Cardiac fibroblast (primary cell): ENCODE results near the gene ANAPC4.

Source experiments
- DNase-seq, 2 donors: peaks; one replicate each; pipeline versions ENCODE4 v3.0.0 to v3.0.0-alpha.2; 2010; ENCODE audit warnings: low read depth in 2 of 2
- H3K4me3 ChIP-seq, 2 donors: replicated peaks in 1 of 2; 1 replicate in 1 of 2; 2 replicates in 1 of 2; pipeline ENCODE4 v1.5.1; 2011; ENCODE audit warnings: low read depth in 2 of 2, low read length in 2 of 2, mild to moderate bottlenecking in 2 of 2, moderate library complexity in 1 of 2
- CTCF ChIP-seq: IDR thresholded peaks from one replicate; pipeline ENCODE4 v1.5.1; 2011; ENCODE audit warnings: low read depth, mild to moderate bottlenecking, low read length, inconsistent platforms

Gene ANAPC4

DNA sequence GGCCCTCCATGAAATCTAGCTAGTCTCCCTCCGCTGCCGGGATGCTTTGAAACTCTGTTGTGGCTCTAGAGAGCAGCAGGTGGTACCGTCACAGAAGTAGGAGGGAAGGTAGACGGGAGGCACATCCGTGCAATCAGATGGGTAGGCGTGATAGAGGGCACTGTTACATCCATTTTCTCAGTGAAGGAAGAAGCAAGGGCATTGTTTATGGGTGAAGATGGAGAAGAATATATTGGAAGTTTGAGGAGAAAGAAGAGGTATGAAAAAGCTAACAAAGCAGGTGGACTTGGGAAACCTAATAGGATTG, 1.3 kb downstream of the ANAPC4 start:
- TF ChIP-seq CTCF = no peak
- H3K4me3 ChIP-seq = peak overlapping the region; percentile 94 to 97
- no peak for DNase-seq

DNA sequence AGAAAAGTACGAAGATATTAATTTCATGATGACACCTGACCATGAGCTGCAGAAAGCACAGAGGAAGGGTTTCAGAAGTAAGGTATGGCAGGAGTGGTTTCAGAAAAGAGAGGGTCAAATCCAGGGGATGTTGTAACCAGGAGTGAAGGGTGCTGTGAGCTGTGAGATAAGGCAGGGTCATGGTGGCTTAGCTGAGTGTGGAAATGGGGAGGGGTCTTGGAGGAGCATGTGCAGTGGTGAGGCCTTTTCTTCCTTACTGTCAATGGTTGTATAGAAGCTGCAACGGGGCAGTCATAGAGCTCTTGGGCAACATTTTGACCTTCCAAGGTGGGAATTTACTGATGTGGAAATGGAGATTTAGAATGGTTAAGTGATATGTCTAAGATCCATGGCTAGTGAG, 2.5 kb downstream of the ANAPC4 start:
- no peak for TF ChIP-seq CTCF
- no peak for DNase-seq
- H3K4me3 ChIP-seq = no peak overlapping the region

DNA sequence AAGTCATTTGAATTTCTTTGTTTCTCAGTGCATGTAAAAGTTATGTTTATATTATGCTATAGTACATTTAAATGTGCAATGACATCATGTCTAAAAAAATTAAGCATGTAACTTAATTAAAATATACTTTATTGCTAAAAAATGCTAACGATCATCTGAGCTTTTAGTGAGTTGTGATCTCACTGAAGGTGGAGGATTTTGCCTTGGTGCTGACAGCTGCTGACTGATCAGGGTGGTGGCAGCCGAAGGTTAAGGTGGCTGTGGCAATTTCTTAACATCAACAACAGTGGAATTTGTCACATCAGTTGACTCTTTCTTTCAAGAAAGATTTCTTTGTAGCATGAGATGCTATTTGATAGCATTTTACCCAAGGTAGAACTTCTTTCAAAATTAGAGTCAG, 6.6 kb downstream of the ANAPC4 start:
- no peak for DNase-seq
- TF ChIP-seq CTCF = no peak
- H3K4me3 ChIP-seq = no peak overlapping the region

- no peak for TF ChIP-seq CTCF
These were observed 9.9 kb downstream of the ANAPC4 start for GRCh38 chr4:25386926-25387325.

DNA sequence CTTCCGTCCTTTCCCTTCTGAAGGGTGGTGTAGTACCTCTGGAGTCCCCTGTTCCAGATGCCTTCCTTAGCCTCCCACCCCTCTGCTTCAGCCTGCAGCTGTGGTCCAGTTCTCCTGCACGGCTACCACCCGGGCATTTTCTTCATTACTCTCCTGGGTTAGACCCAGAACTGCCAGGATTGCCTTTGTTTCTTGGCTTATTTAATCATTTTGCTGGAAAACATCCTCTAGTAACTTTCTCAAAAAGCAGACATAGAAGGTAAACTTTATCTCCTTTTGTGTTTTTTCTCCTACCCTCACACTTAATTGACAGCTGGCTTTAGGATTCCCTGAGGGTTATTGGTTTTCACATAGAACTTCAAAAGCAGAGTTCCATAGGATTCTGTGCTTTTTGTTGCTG, 20.2 kb downstream of the ANAPC4 start:
- no peak overlapping the region for H3K4me3 ChIP-seq
- no peak for DNase-seq
- no peak for TF ChIP-seq CTCF

More at GRCh38 chr4:25386926-25387325, 9.9 kb downstream of the ANAPC4 start:
- no peak for DNase-seq
- no peak overlapping the region for H3K4me3 ChIP-seq

DNA sequence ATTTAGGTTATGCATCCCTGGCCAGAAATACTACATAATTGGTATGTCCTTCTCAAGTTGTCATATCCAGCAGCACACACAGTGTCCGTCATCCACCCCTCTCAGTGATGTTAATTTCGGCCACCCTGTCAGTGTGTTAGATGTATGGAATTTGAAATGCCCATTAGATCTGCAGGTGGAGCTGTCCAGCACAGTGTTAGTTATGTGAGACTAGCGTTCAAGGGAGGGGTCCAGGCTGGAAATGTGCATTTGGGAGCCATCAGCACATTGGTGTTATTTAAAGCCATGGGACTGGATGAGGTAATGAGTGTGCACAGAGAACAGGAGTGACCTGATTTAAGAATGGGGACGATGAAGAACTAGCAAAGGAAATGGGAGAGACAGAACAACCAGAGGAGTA, 22.4 kb downstream of the ANAPC4 start:
- no peak overlapping the region for H3K4me3 ChIP-seq
- no peak for TF ChIP-seq CTCF
- no peak for DNase-seq

DNA sequence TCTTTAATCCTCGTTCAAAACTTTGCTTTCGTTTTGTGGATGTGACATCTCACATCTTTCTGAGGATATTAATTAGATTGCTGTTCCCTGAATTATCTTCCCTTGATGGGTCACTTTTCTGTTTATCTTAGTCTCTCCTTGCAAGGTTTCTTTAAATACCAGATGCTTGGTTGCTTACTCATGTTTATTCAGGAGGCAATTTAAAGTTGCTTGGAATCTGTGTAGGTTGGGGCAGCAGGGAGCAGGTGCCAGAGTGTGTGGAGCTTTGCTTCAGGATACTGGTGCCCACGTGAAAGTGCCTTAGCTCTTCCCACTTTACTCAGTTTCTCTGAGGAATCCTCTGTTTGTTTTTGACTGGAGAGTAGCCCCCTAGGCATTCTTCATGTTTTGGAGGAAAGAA, 24.0 kb downstream of the ANAPC4 start:
- peak in 1 of 2 donors; percentile 36 for DNase-seq
- H3K4me3 ChIP-seq = no peak overlapping the region
- no peak for TF ChIP-seq CTCF
